Right lobe of liver (tissue), 4 donors: Measurements from ENCODE around the gene MYOF.

Experiments used
- POLR2A ChIP-seq: fragments of 450-650 bp; IDR thresholded peaks from one replicate; pipeline ENCODE4 v1.6.1; 2017; ENCODE audit warnings: antibody characterized with exemption, mild to moderate bottlenecking
- TF ChIP-seq, protein P1 (sequence below), 4 donors: fragments of 200-600 bp in 3 of 4; fragments of 450-650 bp in 1 of 4; IDR thresholded peaks; one replicate each; pipeline versions ENCODE4 v1.5.1 to v1.8.0; 2016 to 2022; ENCODE audit warnings: antibody characterized with exemption in 4 of 4, mild to moderate bottlenecking in 2 of 4
- donor health status: DM: no; HTN: no; CAD: no.
- donor health status: DM: no; HTN: no; CAD: no.
- donor health status: DM: no; HTN: yes; CAD: no.

DNA sequence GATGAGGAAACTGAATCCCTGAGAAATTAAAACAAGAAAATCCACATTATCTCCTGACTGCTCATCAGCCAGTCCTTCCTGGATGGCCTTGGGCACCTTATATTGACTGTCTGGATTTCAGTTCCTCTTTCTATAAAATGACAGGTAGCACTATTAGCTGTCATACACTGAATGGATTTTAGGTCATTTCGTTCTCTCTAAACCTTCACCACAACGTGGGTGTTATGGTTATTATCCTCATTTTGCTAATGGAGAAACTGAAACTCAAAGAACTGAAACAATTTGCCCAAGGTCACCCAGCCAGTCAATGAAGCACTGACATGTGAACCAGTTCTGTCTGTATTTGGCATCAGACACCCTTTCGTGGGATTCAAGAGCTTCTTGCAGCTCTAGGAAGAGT is 214.6 kb downstream of the MYOF start:
- no peak for TF ChIP-seq POLR2A
- TF ChIP-seq, protein P1, sequence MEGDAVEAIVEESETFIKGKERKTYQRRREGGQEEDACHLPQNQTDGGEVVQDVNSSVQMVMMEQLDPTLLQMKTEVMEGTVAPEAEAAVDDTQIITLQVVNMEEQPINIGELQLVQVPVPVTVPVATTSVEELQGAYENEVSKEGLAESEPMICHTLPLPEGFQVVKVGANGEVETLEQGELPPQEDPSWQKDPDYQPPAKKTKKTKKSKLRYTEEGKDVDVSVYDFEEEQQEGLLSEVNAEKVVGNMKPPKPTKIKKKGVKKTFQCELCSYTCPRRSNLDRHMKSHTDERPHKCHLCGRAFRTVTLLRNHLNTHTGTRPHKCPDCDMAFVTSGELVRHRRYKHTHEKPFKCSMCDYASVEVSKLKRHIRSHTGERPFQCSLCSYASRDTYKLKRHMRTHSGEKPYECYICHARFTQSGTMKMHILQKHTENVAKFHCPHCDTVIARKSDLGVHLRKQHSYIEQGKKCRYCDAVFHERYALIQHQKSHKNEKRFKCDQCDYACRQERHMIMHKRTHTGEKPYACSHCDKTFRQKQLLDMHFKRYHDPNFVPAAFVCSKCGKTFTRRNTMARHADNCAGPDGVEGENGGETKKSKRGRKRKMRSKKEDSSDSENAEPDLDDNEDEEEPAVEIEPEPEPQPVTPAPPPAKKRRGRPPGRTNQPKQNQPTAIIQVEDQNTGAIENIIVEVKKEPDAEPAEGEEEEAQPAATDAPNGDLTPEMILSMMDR (IDR thresholded peaks at IDR 0.05), result no peak
